GM19438 (cell line): ENCODE data around the gene FGD4.

Experiments used
- ATAC-seq: cut with Tn5 transposase; IDR thresholded peaks from one replicate; pipeline ENCODE4 v1.9.1; 2021; ENCODE audit warnings: low read depth; ENCODE audit not compliant: unreplicated experiment

Gene FGD4

DNA sequence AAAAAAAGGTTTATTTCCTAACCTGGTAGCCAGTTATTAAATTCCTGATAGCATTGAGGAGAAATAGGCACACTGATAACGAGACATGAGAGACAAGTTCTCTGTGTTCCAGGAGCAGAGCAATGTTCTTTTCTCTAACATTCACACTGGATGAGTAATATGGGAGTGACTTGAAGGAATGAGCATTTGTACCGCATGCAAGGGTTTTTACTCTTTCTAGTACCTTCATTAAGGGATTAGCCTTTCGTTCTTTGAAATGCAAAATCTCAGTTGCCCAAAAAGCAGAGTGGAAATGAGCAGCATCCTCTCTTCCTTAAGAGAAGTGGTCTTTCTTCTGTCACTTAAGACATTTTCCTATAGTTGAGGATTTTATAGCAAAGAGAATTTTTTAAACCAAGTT lies 54.7 kb downstream of the FGD4 start:
- ATAC-seq, result no peak

DNA sequence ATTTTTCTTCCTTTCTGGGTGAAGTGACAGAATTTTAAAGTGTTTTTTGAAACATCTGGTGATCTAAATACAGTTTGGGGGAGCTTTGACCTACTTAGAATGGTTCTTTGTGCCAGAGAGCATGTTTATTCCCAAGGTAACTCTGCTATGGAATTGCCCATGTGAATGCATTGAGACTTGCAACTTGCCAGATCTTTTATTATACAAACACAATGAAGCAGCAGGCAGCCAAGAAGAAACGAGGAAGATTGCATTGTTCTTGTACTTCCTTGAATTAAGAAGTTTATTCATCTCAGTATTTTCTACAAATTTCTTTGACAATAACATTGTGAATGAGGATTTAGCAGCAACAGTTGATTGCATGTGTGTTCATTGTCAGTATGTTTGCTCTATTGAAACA lies 55.5 kb downstream of the FGD4 start:
- no peak for ATAC-seq

DNA sequence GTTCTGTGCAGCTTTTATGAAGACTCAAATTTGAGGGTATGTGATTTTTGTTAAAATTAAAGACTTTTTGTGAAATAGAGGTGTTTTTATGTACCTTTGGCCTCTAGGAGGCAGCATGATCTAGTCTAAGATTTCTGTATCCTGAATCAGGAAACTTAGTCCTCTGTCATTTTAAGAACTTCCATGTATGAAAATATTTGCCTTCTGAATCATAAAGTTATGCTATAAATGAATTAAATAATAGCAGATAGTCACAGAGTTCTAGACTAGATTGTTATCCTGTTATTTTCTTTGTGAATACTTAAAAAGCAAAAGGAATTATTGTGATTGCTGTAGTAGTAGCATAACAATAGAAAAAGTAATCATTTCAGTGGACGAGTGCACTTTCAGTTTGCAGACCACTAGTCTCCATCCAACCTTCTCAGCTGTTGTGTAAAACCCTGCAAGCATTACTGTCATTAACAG lies 56.3 kb downstream of the FGD4 start:
- no peak for ATAC-seq

GRCh38 chr12:32457251-32458025 lies 58.1 kb downstream of the FGD4 start:
- no peak for ATAC-seq

GRCh38 chr12:32460638-32461037 lies 61.3 kb downstream of the FGD4 start:
- no peak for ATAC-seq

DNA sequence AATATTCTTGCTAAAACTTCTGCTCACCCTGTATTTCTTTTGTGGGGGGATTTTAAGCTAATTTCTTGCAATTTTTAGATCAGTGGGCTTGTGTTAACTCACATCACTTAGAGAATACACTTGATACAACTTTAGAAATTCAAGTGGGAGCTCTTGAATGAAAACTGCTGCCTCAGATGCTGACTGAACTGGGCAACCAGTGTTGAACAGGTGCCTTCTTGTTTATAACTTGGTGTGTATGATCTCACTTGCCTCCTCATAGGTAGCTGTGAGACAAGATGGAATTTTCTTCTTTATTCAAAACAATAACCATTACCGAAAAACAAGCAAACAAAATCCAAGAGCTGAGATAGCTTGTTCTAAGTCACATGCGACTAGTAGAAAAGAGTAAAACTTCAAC lies 63.5 kb downstream of the FGD4 start:
- ATAC-seq, result no peak

DNA sequence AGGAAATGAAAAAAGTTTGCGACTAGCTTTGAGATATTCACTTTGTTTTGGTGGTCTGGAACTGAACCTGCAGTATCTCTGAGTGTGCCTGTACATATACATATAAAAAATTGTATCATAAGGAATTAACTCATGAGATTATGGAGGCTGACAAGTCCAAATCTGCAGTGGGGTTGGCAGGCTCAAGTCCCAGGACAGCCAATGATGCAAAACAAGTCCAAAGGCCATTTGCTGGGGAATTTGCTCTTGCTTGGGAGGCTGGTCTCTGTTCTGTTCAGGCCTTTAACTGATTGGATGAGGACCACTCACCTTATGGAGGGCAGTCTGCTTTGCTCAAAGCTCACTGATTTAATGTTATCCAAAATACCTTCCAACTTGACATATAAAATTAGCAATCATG lies 66.8 kb downstream of the FGD4 start:
- ATAC-seq, result no peak

- ATAC-seq, result no peak
Measured at GRCh38 chr12:32466986-32467711, 67.8 kb downstream of the FGD4 start.

- ATAC-seq, result no peak
Measured at GRCh38 chr12:32467959-32468863, 68.9 kb downstream of the FGD4 start.

GRCh38 chr12:32470936-32471470 lies 71.6 kb downstream of the FGD4 start:
- no peak for ATAC-seq

DNA sequence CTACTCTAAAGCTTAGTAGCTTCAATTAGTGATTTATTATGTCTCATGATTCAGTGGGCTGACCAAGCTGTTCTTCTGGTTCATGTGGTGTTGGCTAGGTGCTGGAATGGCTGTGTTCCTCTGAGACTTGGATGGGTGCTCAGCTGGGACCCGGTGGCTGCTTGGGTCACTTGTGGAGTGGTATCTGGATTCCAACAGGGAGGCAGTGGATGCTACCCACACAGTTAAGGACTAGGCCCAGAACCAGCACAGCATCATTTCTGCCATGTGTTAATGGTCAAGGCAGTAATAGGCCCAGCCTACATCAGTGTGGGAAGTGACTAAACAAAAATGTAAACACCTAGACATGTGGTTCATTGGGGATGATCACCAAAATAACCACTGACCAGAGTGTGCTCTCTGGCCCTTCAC lies 72.2 kb downstream of the FGD4 start:
- no peak for ATAC-seq

DNA sequence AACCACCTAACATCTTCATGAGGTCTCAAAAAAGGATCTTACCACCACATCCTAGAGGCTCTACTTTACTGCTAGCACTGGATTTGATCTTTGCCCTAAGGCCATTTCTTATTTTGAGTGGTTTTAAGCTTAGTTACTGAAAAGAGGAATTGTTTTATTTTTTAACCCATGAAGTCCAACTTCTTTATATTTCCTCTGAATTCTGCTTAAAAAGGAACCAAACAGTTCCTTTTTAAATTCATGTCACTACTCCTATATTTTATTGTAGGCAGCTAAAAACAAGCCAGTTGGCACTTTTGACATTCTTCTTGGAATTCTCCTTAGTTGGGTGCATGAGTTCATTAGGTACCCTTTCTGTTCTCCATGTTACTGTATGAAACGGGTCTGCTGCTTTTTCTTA lies 76.4 kb downstream of the FGD4 start:
- no peak for ATAC-seq

- no peak for ATAC-seq
Measured at GRCh38 chr12:32476446-32476845, 77.1 kb downstream of the FGD4 start.

GRCh38 chr12:32477714-32478113 lies 78.4 kb downstream of the FGD4 start:
- ATAC-seq, result no peak

DNA sequence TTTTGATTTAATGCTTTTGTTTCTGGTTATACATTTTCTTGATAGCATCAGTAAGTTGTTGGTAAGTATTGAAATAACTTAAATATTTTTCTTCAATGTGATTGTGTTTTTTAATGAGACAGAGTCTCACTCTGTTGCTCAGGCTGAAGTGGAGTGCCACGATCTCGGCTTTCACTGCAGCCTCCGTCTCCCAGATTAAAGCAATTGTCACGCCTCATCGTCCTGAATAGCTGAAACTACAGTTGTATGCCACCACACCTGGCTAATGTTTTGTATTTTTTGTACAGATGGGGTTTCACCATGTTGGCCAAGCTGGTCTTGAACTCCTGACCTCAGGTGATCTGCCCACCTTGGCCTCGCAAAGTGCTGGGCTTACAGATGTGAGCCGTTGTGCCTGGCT lies 78.8 kb downstream of the FGD4 start:
- no peak for ATAC-seq

DNA sequence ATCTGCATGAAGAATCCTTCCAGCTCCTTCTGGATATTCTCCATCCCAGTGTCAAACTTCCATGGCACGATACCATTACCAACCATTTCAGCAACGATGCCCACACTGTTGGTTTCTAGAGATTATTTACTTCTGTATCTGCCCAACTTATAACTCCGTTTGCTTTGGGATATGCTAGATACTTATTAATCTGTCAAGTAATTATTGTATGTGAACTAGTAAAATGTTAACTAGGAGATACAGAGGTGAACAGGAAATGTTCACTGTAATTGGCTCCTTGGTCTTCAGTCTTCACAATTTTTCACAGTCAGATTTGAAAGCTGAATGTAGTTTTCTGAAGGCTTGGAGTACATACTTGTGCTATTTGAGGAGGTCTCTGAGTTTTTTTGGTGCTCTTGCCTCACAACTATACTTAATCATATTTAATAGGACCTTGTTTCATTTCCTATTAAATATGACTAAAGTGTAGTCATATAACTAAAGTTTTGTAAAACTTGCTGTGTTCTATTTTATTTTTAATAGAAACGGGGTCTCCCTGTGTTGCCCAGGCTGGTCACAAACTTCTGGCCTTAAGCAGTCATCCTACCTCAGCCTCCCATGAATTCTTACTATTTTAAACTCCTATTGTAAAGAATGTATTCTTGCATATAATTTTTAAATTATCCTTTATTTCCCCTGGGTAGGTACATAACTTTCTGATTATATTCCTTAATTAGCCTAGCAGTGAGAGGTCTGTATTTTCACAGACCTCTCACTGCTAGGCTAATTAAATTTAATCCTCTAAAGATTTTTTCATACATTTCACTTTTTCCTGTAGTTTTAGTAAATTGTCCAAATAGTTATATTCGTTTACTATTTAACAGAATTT lies 79.7 kb downstream of the FGD4 start:
- no peak for ATAC-seq

DNA sequence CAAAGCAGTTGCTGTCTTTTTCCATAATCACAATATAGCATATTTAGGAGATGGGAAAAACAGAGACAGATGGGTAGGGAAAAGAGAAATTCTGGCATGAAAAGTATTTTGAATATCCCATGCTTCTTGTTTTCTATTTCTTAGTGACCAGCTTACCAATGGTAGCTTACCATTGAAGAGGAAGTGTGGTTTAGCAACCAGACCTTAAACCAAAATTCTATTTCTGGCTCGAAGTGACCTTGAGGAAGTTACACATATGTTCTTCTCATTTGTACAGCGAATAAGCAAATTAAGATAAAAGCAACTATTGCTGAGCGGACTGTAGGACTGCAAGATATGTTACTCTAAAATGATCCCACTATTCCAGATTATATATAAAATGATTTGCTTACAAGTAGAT lies 82.9 kb downstream of the FGD4 start:
- peak; percentile 70 for ATAC-seq

DNA sequence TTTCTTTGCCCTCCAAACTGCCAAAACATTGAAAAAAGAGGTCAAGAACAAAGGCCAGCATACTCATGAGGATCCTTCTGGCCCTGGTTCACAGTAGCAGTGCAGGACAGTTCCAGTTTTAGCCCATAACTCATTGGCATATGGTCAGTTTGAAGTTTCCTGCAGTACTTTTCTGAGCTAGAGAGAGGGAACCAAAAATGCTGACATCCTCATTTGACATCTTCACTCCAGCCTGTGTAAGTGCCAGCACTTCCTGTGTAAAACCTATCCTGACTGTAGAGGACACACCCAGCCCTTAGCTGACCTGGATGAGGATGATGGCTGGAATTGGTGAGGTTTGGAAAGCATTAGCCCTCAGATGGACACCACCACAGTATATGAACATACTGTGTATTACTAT lies 84.1 kb downstream of the FGD4 start:
- no peak for ATAC-seq

GRCh38 chr12:32483993-32484392 lies 84.6 kb downstream of the FGD4 start:
- ATAC-seq, result no peak

GRCh38 chr12:32486158-32486557 lies 86.8 kb downstream of the FGD4 start:
- no peak for ATAC-seq
